GM12878 (cell line): ENCODE data around the gene DELE1. TPM values are rescaled to one million over a fixed set of nuclear protein-coding genes. Genes with fewer than 3 reads are reported as not detected.

Source experiments
- ATAC-seq: fragments of 200-7000 bp; cut with Tn5 transposase; 3 replicates; pipeline ENCODE4 v1.9.1; 2020; ENCODE audit warnings: mild to moderate bottlenecking, moderate library complexity
- BruUV-seq: library from RNA; stranded (reverse); fragments of 400-500 nt; replicated peaks from 2 replicates; lab custom pipeline; 2021; lab: Mats Ljungman, UMichigan
- CTCF ChIA-PET: fragments of 300-600 bp; sonication (Branson Sonifier 250); formaldehyde crosslinking; extraction: SDS; loops from one replicate; lab custom pipeline; 2021; ENCODE audit warnings: inconsistent platforms; lab: Yijun Ruan, JAX
- POLR2A ChIA-PET: fragments of 350-600 bp; formaldehyde crosslinking; extraction: SDS; loops from one replicate; lab custom pipeline; 2021; ENCODE audit warnings: inconsistent platforms; lab: Charles Lee
- RAD21 ChIA-PET: fragments of 300-600 bp; sonication (Branson Sonifier 250); formaldehyde crosslinking; loops from one replicate; lab custom pipeline; 2023; ENCODE audit warnings: antibody characterized with exemption; ENCODE audit not compliant: unreplicated experiment; lab: Charles Lee
- SMC1A ChIA-PET: fragments of 300-600 bp; sonication (Branson Sonifier 250); formaldehyde crosslinking; loops from one replicate; lab custom pipeline; 2023; ENCODE audit not compliant: unreplicated experiment, uncharacterized antibody; lab: Charles Lee
- DNase-seq: peaks from one replicate; pipeline ENCODE4 v3.0.0-alpha.2; 2011; ENCODE audit warnings: low read depth, low spot score
- FAIRE-seq: peaks from 3 replicates; lab custom pipeline; 2011; peaks lifted over from hg19 to GRCh38; lab: Jason Lieb, UNC
- H2AFZ ChIP-seq: 2 replicates; pipeline ENCODE4 v1.6.0; 2011; ENCODE audit warnings: low read depth, low read length, control low read depth; ENCODE audit not compliant: control insufficient read depth
- H3K27ac ChIP-seq: 2 replicates; pipeline ENCODE4 v1.5.1; 2011; ENCODE audit warnings: control low read depth; ENCODE audit not compliant: control insufficient read depth, insufficient read depth
- H3K27me3 ChIP-seq, 2 experiments: replicated peaks in 1 of 2; 2 replicates each; pipeline versions ENCODE4 v1.6.0 to v1.6.1; 2011; ENCODE audit warnings: low read length in 1 of 2; ENCODE audit not compliant: control insufficient read depth in 2 of 2, insufficient read depth in 2 of 2
- H3K36me3 ChIP-seq, 2 experiments: 2 replicates each; pipeline ENCODE4 v1.5.1; 2011; ENCODE audit warnings: low read length in 1 of 2; ENCODE audit not compliant: control insufficient read depth in 2 of 2, insufficient read depth in 2 of 2
- H3K4me1 ChIP-seq: 2 replicates; pipeline ENCODE4 v1.6.1; 2011; ENCODE audit warnings: mild to moderate bottlenecking, low read length, moderate library complexity, mixed read lengths; ENCODE audit not compliant: control insufficient read depth, insufficient read depth
- H3K4me2 ChIP-seq: 2 replicates; pipeline ENCODE4 v1.6.0; 2011; ENCODE audit warnings: control low read depth; ENCODE audit not compliant: control insufficient read depth, insufficient read depth
- H3K4me3 ChIP-seq: fragments of 200-600 bp; sonication (generic); 2 replicates; pipeline ENCODE4 v1.5.1; 2016
- H3K79me2 ChIP-seq: 2 replicates; pipeline ENCODE4 v1.6.0; 2011; ENCODE audit warnings: low read length; ENCODE audit not compliant: control insufficient read depth, insufficient read depth
- H3K9ac ChIP-seq: 2 replicates; pipeline ENCODE4 v1.8.0; 2011; ENCODE audit warnings: low read length, control low read depth, mixed read lengths; ENCODE audit not compliant: control insufficient read depth, insufficient read depth
- H3K9me3 ChIP-seq: replicated peaks from 3 replicates; pipeline ENCODE4 v1.5.1; 2011; ENCODE audit warnings: mild to moderate bottlenecking, low read length; ENCODE audit not compliant: control insufficient read depth, insufficient read depth
- H4K20me1 ChIP-seq: 2 replicates; pipeline ENCODE4 v1.6.0; 2011; ENCODE audit not compliant: control insufficient read depth, insufficient read depth
- JUNB ChIP-seq: IDR thresholded peaks from 2 replicates; pipeline ENCODE4 v1.6.1; 2016; ENCODE audit warnings: antibody characterized with exemption, mild to moderate bottlenecking
- RAD21 ChIP-seq: IDR thresholded peaks from 2 replicates; pipeline ENCODE4 v1.6.1; 2011; ENCODE audit warnings: mild to moderate bottlenecking, low read depth, low read length, moderate library complexity; ENCODE audit not compliant: insufficient read depth
- WGBS: methylation state at CpG from one replicate; pipeline ENCODE4 v1.1.6; 2016; ENCODE audit warnings: low lambda C conversion rate; ENCODE audit not compliant: insufficient replicate concordance, insufficient coverage; ENCODE audit errors: missing lambda C conversion rate; 5-methylcytosine and 5-hydroxymethylcytosine counted together
- in situ Hi-C: fragments of 300-500 bp; cut with MboI; formaldehyde crosslinking; loops from 9 replicates; pipeline ENCODE4 v1.14.3; 2018; ENCODE audit warnings: mixed read lengths
- intact Hi-C: fragments of 100-400 bp; cut with micrococcal nuclease; formaldehyde crosslinking; loops from one replicate; pipeline ENCODE4 v1.14.2; 2022; ENCODE audit not compliant: unreplicated experiment
- polyA plus RNA-seq, 11 experiments: library from polyadenylated mRNA; depleted of rRNA in 4 of 11; unstranded in 6 of 11; stranded (reverse) in 5 of 11; fragments of >200 nt; fragmentation: Nextera tagmentation in 4 of 11; fragmentation: Illumina TruSeq in 1 of 11; extraction: Ambion mirVana in 4 of 11; extraction: Trizol in 1 of 11; gene quantifications; 1 replicate in 1 of 11; 2 replicates in 10 of 11; pipeline versions ENCODE4 v1.2.1 to v1.2.3, GENCODE V29; 2011 to 2016; ENCODE audit warnings: inconsistent platforms in 2 of 11, missing spikeins in 2 of 11, low read depth in 1 of 11
- total RNA-seq, 4 experiments: library from RNA; depleted of rRNA in 3 of 4; stranded (reverse); fragments of >200 nt in 3 of 4; fragmentation: Illumina TruSeq in 1 of 4; extraction: Trizol in 1 of 4; gene quantifications; 2 replicates each; pipeline versions ENCODE4 v1.2.1 to v1.2.3, GENCODE V29; 2013 to 2021
- TF ChIP-seq, protein P1 (sequence below): fragments of 450-650 bp; conservative IDR thresholded peaks from 2 replicates; pipeline ENCODE4 v1.6.1; 2017; ENCODE audit warnings: mild to moderate bottlenecking, moderate library complexity
- TF ChIP-seq, protein P2 (sequence below): fragments of 450-650 bp; IDR thresholded peaks from 2 replicates; pipeline ENCODE4 v1.6.1; 2014; ENCODE audit warnings: mild to moderate bottlenecking

The DELE1 gene
- total and polyA plus RNA-seq, 10 of the 15 experiments (the other 5 are each of a cell fraction or from before 2014, with no cell fraction given), result 18.9 to 71.4 (median 47.6) TPM

DNA sequence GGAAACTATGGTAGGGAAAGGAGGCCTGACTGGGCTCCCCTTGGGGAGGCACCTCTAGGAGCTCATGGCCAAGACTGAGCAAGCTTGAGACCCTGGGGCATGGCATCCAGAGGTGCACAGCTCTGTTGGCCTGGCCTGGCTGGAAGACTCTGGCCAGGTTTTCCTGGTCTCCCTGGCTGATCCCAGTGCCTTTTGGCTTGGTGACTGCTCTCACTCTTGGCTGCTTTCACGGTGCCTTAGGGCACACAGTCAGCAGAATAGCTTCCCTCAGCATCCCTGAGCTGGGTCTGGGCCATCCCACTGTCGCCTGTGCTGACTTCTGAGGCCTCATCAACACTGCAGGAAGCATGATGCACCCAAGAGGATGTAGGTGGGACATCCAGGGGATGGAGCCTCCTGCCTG lies 13.4 kb upstream of the DELE1 start:
- no peak for DNase-seq
- Histone ChIP-seq H3K36me3 (no peaks in the 10 kb centered on the region), H3K4me3 (no peak overlapping the region), H3K9ac (no peak overlapping the region), H2AFZ (no peak overlapping the region), H4K20me1 (no peaks in the 10 kb centered on the region), H3K79me2 (no peaks in the 10 kb centered on the region)
- 9% methylated on average over 2 of the region's 2 CpGs for WGBS
- in situ Hi-C loops, result no loop called here
- ATAC-seq, result no peak
- FAIRE-seq, result no peak
- ChIA-PET POLR2A (no interaction called here), RAD21 (no interaction called here)
- TF ChIP-seq, protein P1, sequence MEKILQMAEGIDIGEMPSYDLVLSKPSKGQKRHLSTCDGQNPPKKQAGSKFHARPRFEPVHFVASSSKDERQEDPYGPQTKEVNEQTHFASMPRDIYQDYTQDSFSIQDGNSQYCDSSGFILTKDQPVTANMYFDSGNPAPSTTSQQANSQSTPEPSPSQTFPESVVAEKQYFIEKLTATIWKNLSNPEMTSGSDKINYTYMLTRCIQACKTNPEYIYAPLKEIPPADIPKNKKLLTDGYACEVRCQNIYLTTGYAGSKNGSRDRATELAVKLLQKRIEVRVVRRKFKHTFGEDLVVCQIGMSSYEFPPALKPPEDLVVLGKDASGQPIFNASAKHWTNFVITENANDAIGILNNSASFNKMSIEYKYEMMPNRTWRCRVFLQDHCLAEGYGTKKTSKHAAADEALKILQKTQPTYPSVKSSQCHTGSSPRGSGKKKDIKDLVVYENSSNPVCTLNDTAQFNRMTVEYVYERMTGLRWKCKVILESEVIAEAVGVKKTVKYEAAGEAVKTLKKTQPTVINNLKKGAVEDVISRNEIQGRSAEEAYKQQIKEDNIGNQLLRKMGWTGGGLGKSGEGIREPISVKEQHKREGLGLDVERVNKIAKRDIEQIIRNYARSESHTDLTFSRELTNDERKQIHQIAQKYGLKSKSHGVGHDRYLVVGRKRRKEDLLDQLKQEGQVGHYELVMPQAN, result no peak
- TF ChIP-seq RAD21, result no peak
- TF ChIP-seq JUNB, result no peak
- TF ChIP-seq, protein P2, sequence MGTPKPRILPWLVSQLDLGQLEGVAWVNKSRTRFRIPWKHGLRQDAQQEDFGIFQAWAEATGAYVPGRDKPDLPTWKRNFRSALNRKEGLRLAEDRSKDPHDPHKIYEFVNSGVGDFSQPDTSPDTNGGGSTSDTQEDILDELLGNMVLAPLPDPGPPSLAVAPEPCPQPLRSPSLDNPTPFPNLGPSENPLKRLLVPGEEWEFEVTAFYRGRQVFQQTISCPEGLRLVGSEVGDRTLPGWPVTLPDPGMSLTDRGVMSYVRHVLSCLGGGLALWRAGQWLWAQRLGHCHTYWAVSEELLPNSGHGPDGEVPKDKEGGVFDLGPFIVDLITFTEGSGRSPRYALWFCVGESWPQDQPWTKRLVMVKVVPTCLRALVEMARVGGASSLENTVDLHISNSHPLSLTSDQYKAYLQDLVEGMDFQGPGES, result no peak
- TF ChIP-seq, all 136 proteins: peak for 0
- H3K4me2 ChIP-seq, result no peak overlapping the region
- H3K27ac ChIP-seq, result no peak overlapping the region
- CTCF ChIA-PET, result no interaction called here
- intact Hi-C loops, result no loop called here
- SMC1A ChIA-PET, result no interaction called here
- BruUV-seq, result no TSS peak
- peaks cover 0 to 4% of the 10 kb centered on the region in 2 experiments; a peak in 2 of 4 replicates for H3K27me3 ChIP-seq
- no peaks in the 10 kb centered on the region; the same call in 2 of the 3 replicates for H3K9me3 ChIP-seq
- peaks cover 10% of the 10 kb centered on the region for H3K4me1 ChIP-seq
